Adrenal gland (tissue), 12 donors: ENCODE measurements around the gene SLC16A10. TPM values are rescaled to one million over a fixed set of nuclear protein-coding genes. Genes with fewer than 3 reads are reported as not detected.

Source experiments
- DNase-seq, 7 donors: peaks; one replicate each; pipeline ENCODE4 v3.0.0-alpha.2; 2019 to 2020
- H3K27ac ChIP-seq, 5 donors: fragments of 200-600 bp; sonication (generic) in 4 of 5; 1 replicate in 3 of 5; 2 replicates in 2 of 5; pipeline versions ENCODE4 v1.5.1 to v1.8.0; 2016 to 2020; ENCODE audit warnings: mild to moderate bottlenecking in 1 of 5
- H3K27me3 ChIP-seq: fragments of 200-600 bp; 2 replicates; pipeline ENCODE4 v1.8.0; 2021
- H3K36me3 ChIP-seq, 2 donors: fragments of 200-600 bp; replicated peaks in 1 of 2; 1 replicate in 1 of 2; 2 replicates in 1 of 2; pipeline versions ENCODE4 v1.5.1 to v1.8.0; 2018 to 2022
- H3K4me1 ChIP-seq, 2 donors: fragments of 200-600 bp; replicated peaks in 1 of 2; 1 replicate in 1 of 2; 2 replicates in 1 of 2; pipeline versions ENCODE4 v1.5.1 to v1.8.0; 2018 to 2021
- H3K4me3 ChIP-seq, 4 donors: fragments of 200-600 bp; sonication (generic) in 3 of 4; one replicate each; pipeline ENCODE4 v1.5.1; 2016 to 2018
- H3K9me3 ChIP-seq, 3 donors: fragments of 200-600 bp; sonication (generic) in 1 of 3; replicated peaks in 1 of 3; 1 replicate in 2 of 3; 2 replicates in 1 of 3; pipeline versions ENCODE4 v1.5.1 to v1.8.0; 2016 to 2021
- CTCF ChIP-seq, 6 experiments: fragments of 450-650 bp in 4 of 6; fragments of 200-600 bp in 2 of 6; sonication (generic) in 1 of 6; IDR thresholded peaks; 1 replicate in 5 of 6; 2 replicates in 1 of 6; pipeline versions ENCODE4 v1.5.1 to v1.8.0; 2016 to 2021; ENCODE audit warnings: antibody characterized with exemption in 6 of 6, mild to moderate bottlenecking in 2 of 6, moderate library complexity in 1 of 6
- POLR2A ChIP-seq, 2 donors: fragments of 450-650 bp; IDR thresholded peaks; one replicate each; pipeline ENCODE4 v1.6.1; 2017; ENCODE audit warnings: antibody characterized with exemption in 2 of 2, mild to moderate bottlenecking in 2 of 2, moderate library complexity in 1 of 2
- WGBS, 4 donors: extraction: QIAGEN DNeasy Blood & Tissue Kit in 2 of 4; methylation state at CpG; one replicate each; pipeline versions ENCODE4 v1.1.5 to v1.1.7; 2013 to 2017; 5-methylcytosine and 5-hydroxymethylcytosine counted together
- intact Hi-C, 2 donors: fragments of 100-400 bp; cut with DNase I; formaldehyde crosslinking; loops; one replicate each; pipeline versions ENCODE4 v1.14.1 to v1.15.0; 2022 to 2023
- polyA plus RNA-seq, 3 donors: library from polyadenylated mRNA; stranded (reverse); fragments of 200-250 nt in 2 of 3; fragments of 350-450 nt in 1 of 3; fragmentation: Illumina TruSeq in 1 of 3; extraction: RNeasy Lipid Tissue Mini Kit (QIAGEN cat#74804) in 1 of 3; gene quantifications; one replicate each; pipeline ENCODE4 v1.2.3, GENCODE V29; 2013 to 2014
- total RNA-seq, 9 donors: library from RNA; depleted of rRNA in 4 of 9; stranded (reverse); fragments of >200 nt in 4 of 9; fragments of 120-200 nt in 1 of 9; fragmentation: NEBNext Ultra II Directional in 1 of 9; extraction: Animal tissue kit (Norgen Biotek cat#: 25700) in 1 of 9; gene quantifications; one replicate each; pipeline versions ENCODE4 v1.1.0 to v1.2.4, GENCODE V29; 2013 to 2023
- donor health status: healthy with polysubstance abuse.
- donor health status: Bipolar disorder and iron deficiency.
- donor health status: DM: yes; HTN: yes; CAD: no.
- donor health status: DM: no; HTN: no; CAD: no.
- donor health status: DM: no; HTN: no; CAD: no.
- donor health status: DM: yes; HTN: yes; CAD: no.

Gene SLC16A10
- total and polyA plus RNA-seq, 12 donors = 4.6 to 97.0 (median 24.9) TPM

- DNase-seq = no peak
- Histone ChIP-seq H3K36me3 (no peaks in the 10 kb centered on the region), H3K27ac (no peak overlapping the region), H3K4me3 (no peak overlapping the region), H3K27me3 (no peaks in the 10 kb centered on the region), H3K4me1 (no peaks in the 10 kb centered on the region), H3K9me3 (no peaks in the 10 kb centered on the region)
- 87 to 99% (median 94%) methylated on average over 2 of the region's 2 CpGs for WGBS, 4 donors
- no peak for TF ChIP-seq POLR2A (IDR thresholded peaks at IDR 0.05)
- no peak for TF ChIP-seq CTCF (IDR thresholded peaks at IDR 0.05)
- intact Hi-C loops = no loop called here
Observed at GRCh38 chr6:111237852-111238251, 150.5 kb downstream of the SLC16A10 start.

GRCh38 chr6:111238464-111239119 lies 151.3 kb downstream of the SLC16A10 start:
- Histone ChIP-seq H3K27me3 (no peaks in the 10 kb centered on the region), H3K36me3 (no peaks in the 10 kb centered on the region), H3K9me3 (no peaks in the 10 kb centered on the region), H3K27ac (no peak overlapping the region), H3K4me1 (no peaks in the 10 kb centered on the region), H3K4me3 (no peak overlapping the region)
- WGBS, 4 donors = 70 to 80% (median 78%) methylated on average over 4 of the region's 4 CpGs
- TF ChIP-seq POLR2A (IDR thresholded peaks at IDR 0.05) = no peak
- no peak for TF ChIP-seq CTCF (IDR thresholded peaks at IDR 0.05)
- intact Hi-C loops = no loop called here
- DNase-seq = peak in 1 of 7 donors; percentile 11

GRCh38 chr6:111239461-111239860 lies 152.2 kb downstream of the SLC16A10 start:
- Histone ChIP-seq H3K9me3 (no peaks in the 10 kb centered on the region), H3K27ac (no peak overlapping the region), H3K36me3 (no peaks in the 10 kb centered on the region), H3K4me3 (no peak overlapping the region), H3K4me1 (no peaks in the 10 kb centered on the region), H3K27me3 (no peaks in the 10 kb centered on the region)
- TF ChIP-seq POLR2A (IDR thresholded peaks at IDR 0.05) = no peak
- TF ChIP-seq CTCF (IDR thresholded peaks at IDR 0.05) = no peak
- WGBS, 4 donors = 59 to 80% (median 69%) methylated on average over 4 of the region's 4 CpGs
- no peak for DNase-seq
- intact Hi-C loops = no loop called here

GRCh38 chr6:111242452-111242851 lies 155.1 kb downstream of the SLC16A10 start:
- intact Hi-C loops = no loop called here

GRCh38 chr6:111243095-111243494 lies 155.8 kb downstream of the SLC16A10 start:
- DNase-seq = no peak
- Histone ChIP-seq H3K36me3 (no peaks in the 10 kb centered on the region), H3K4me1 (no peaks in the 10 kb centered on the region), H3K27ac (no peak overlapping the region), H3K27me3 (no peaks in the 10 kb centered on the region), H3K4me3 (no peak overlapping the region), H3K9me3 (no peaks in the 10 kb centered on the region)
- intact Hi-C loops = no loop called here
- 82 to 95% (median 88%) methylated on average over 4 of the region's 4 CpGs for WGBS, 4 donors
- TF ChIP-seq POLR2A (IDR thresholded peaks at IDR 0.05) (no peak), CTCF (IDR thresholded peaks at IDR 0.05) (no peak)

More at GRCh38 chr6:111242452-111242851, 155.1 kb downstream of the SLC16A10 start:
- H3K4me1 ChIP-seq = no peaks in the 10 kb centered on the region
- H3K36me3 ChIP-seq = no peaks in the 10 kb centered on the region
- no peaks in the 10 kb centered on the region for H3K9me3 ChIP-seq
- WGBS, 4 donors = 82 to 90% (median 86%) methylated on average over 3 to 5 of the region's 5 CpGs
- H3K27ac ChIP-seq = no peak overlapping the region
- no peak for DNase-seq
- no peak for TF ChIP-seq POLR2A (IDR thresholded peaks at IDR 0.05)
- no peaks in the 10 kb centered on the region for H3K27me3 ChIP-seq
- no peak overlapping the region for H3K4me3 ChIP-seq
